Measurements from ENCODE around the gene NEMF.
"Not testable (repeated sequence)": the region's sequence is repeated elsewhere in the genome, so short reads cannot be mapped to it uniquely, and the experiment has no call there.

Gene NEMF

GRCh38 chr14:49735669-49736068, 116.9 kb downstream of the NEMF start:
- not testable (repeated sequence) for DNase-seq

DNA sequence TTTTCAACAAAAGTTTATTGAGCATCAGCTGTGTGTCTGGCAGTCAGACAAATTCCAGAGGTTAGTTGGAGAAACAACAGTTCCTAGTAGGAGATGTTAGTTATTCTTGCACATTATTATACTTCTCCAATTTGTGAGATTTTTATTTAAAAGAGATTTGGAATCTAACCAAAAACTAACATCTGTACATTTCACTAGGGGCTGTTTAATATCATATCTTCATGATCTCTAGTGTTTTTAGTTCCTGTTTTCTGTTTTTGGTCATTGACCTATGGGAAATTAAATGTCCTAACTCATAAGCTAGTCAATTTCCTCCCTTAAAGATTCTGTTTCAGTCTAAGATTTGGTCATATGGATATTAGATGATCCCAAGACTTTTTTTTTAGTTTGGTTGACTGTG, 118.8 kb downstream of the NEMF start:
- no peak for DNase-seq

GRCh38 chr14:49732896-49733295, 119.7 kb downstream of the NEMF start:
- no peak for DNase-seq

All from right forelimb (tissue), 1 donor.